AML-193 (cell line): Measurements from ENCODE around the gene CNPY1.

Experiments used
- DNase-seq, 2 experiments: peaks; one replicate each; lab custom pipeline; 2025; lab: John Stamatoyannopoulos, UW

Gene CNPY1

GRCh38 chr7:155453296-155454182, 92.8 kb downstream of the CNPY1 start:
- no peak for DNase-seq

GRCh38 chr7:155452505-155453295, 93.7 kb downstream of the CNPY1 start:
- no peak for DNase-seq

- no peak for DNase-seq
These were observed 94.5 kb downstream of the CNPY1 start for GRCh38 chr7:155451840-155452239.
